ENCODE measurements around the gene CSNK1G3.

- TF ChIP-seq CTCF (IDR thresholded peaks at IDR 0.05 in 4 of 5, conservative IDR thresholded peaks at IDR 0.05 in 1 of 5) (no peak), POLR2A (IDR thresholded peaks at IDR 0.05) (no peak)
Observed at GRCh38 chr5:123524146-123524545, 12.2 kb downstream of the CSNK1G3 start.

All from gastrocnemius medialis (tissue), 4 donors.